ENCODE measurements around the gene BTBD2. TPM values are rescaled to one million over a fixed set of nuclear protein-coding genes. Genes with fewer than 3 reads are reported as not detected.
"Not testable (repeated sequence)": the region's sequence is repeated elsewhere in the genome, so short reads cannot be mapped to it uniquely, and the experiment has no call there.

The BTBD2 gene
- total RNA-seq, 1 experiment from 2014 or later, result 65.3 TPM

DNA sequence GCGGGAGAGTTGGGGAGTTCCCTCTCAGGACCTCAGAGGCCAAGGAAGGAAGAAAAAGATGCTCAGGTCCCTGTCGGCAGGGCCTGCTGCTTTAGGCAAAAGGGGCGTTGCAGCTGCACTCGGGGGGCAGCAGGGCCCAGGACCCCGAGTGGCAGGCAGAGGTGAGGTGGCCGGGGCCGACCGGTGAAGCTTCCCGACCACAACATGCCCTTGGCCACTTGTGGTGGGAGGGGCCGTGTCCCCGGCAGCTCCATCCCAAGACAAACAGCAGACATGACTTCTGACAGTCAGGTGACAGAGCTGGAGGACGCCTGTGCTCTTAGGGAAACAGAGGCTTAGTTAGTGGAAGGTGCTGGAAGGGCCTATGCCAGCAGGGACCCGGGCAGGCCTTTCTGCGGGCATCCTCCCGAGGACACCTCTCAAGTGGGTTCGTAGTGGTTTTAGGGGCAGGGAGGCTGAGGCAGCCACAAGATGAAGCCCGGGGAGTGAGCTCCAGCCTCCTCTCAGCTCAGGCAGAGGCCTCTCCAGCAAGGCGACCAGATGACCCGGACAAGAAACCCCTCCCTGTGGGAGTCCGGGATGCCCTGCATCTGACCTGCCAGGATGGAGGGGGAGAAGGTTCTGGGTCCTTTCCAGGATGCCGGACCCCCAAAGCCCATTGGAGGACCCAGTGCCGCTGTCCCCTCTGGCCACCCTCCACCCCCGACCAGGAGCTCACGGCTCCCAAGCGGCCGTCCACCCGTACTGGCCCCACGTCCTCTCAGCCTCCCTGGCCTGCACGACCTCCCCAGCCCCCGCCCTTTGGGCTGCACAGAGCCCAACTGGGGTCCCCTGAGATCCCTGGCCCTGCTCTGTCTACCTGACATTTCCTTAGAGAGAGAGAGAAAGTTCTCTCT is 24.2 kb downstream of the BTBD2 start:
- TF ChIP-seq CTCF (IDR thresholded peaks at IDR 0.05; ENCODE audit: unreplicated experiment), result no peak
- intact Hi-C loops (cut with micrococcal nuclease; ENCODE audit: unreplicated experiment), result no loop called here
- BruUV-seq (replicated peaks), result no TSS peak
- no peaks in the 10 kb centered on the region for H3K4me1 Mint-ChIP-seq (ENCODE audit: low read depth, unreplicated experiment)
- no peak overlapping the region for H3K27ac Mint-ChIP-seq (ENCODE audit: unreplicated experiment)
- CTCF ChIA-PET, result interaction anchor here (0.5 kb wide), 1 partner anchor 648 kb away, joined by 3 read pairs; no protein-coding TSS in a partner anchor
- no peaks in the 10 kb centered on the region for H3K27me3 Mint-ChIP-seq (ENCODE audit: unreplicated experiment)
- no peak overlapping the region for H3K4me3 Mint-ChIP-seq (ENCODE audit: low read depth, unreplicated experiment)
- peaks cover 43% of the 10 kb centered on the region for H3K36me3 Mint-ChIP-seq (ENCODE audit: insufficient read depth, unreplicated experiment)
- no peak for DNase-seq
- no peaks in the 10 kb centered on the region for H3K9me3 Mint-ChIP-seq (ENCODE audit: low read depth, unreplicated experiment)

DNA sequence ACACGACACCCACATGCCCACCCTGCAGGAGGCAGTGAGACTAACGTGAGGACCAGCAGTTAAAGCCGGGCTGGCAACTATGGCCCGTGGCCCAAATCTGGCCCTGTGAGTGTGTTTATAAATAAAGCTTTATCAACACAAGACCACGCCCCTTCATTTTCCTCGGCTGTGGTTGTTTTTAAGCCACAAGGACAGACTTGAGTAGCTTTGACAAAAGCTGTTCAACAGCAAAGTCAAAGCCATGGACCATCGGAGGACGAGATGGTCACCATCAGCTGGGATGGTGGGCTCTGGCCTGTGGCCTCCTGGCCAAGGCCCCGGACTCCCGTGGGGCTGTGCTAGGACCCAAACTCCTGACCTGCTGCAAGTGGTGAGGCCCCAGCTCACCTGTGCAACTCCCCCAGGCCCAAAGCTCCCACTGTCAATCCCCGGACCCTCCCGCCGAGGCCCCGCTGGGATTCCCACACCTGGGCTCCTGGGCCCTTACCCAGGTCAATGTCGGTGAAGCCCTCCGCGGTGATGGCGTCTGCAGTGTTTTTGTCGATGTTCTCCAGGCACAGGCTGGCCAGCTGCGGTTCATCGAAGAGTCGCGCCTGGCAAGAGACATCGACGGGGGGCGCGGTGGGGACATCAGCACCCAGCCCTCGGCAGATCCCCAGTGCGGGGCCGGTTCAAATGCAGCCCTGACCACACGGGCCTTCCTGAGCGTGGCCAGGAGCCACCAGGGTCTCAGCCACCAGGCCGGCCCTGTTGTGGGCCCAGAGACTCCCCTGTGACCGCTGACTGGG is 25.1 kb downstream of the BTBD2 start:
- no peak overlapping the region for H3K27ac Mint-ChIP-seq (ENCODE audit: unreplicated experiment)

GRCh38 chr19:1989513-1990229 is 25.8 kb downstream of the BTBD2 start:
- Mint-ChIP-seq H3K9me3 (ENCODE audit: low read depth, unreplicated experiment) (no peaks in the 10 kb centered on the region), H3K27ac (ENCODE audit: unreplicated experiment) (no peak overlapping the region), H3K27me3 (ENCODE audit: unreplicated experiment) (no peaks in the 10 kb centered on the region), H3K4me3 (ENCODE audit: low read depth, unreplicated experiment) (no peak overlapping the region), H3K36me3 (ENCODE audit: insufficient read depth, unreplicated experiment) (peaks cover 54% of the 10 kb centered on the region), H3K4me1 (ENCODE audit: low read depth, unreplicated experiment) (no peaks in the 10 kb centered on the region)
- no peak for DNase-seq
- CTCF ChIA-PET, result no interaction called here
- no peak for TF ChIP-seq CTCF (IDR thresholded peaks at IDR 0.05; ENCODE audit: unreplicated experiment)
- intact Hi-C loops (cut with micrococcal nuclease; ENCODE audit: unreplicated experiment), result no loop called here
- BruUV-seq (replicated peaks), result no TSS peak

More for the DNA sequence above, 25.1 kb downstream of the BTBD2 start:
- no peak overlapping the region for H3K4me3 Mint-ChIP-seq (ENCODE audit: low read depth, unreplicated experiment)
- H3K9me3 Mint-ChIP-seq (ENCODE audit: low read depth, unreplicated experiment), result no peaks in the 10 kb centered on the region
- BruUV-seq (replicated peaks), result no TSS peak
- TF ChIP-seq CTCF (IDR thresholded peaks at IDR 0.05; ENCODE audit: unreplicated experiment), result no peak
- no peaks in the 10 kb centered on the region for H3K4me1 Mint-ChIP-seq (ENCODE audit: low read depth, unreplicated experiment)
- no peak for DNase-seq
- H3K36me3 Mint-ChIP-seq (ENCODE audit: insufficient read depth, unreplicated experiment), result peaks cover 47% of the 10 kb centered on the region
- no peaks in the 10 kb centered on the region for H3K27me3 Mint-ChIP-seq (ENCODE audit: unreplicated experiment)
- intact Hi-C loops (cut with micrococcal nuclease; ENCODE audit: unreplicated experiment), result no loop called here
- CTCF ChIA-PET, result no interaction called here

GRCh38 chr19:1988464-1988863 is 27.1 kb downstream of the BTBD2 start:
- peaks cover 64% of the 10 kb centered on the region for H3K36me3 Mint-ChIP-seq (ENCODE audit: insufficient read depth, unreplicated experiment)
- H3K4me3 Mint-ChIP-seq (ENCODE audit: low read depth, unreplicated experiment); H3K4me1 Mint-ChIP-seq (ENCODE audit: low read depth, unreplicated experiment); DNase-seq; H3K27me3 Mint-ChIP-seq (ENCODE audit: unreplicated experiment); H3K9me3 Mint-ChIP-seq (ENCODE audit: low read depth, unreplicated experiment); BruUV-seq (replicated peaks); intact Hi-C loops (cut with micrococcal nuclease; ENCODE audit: unreplicated experiment); H3K27ac Mint-ChIP-seq (ENCODE audit: unreplicated experiment); CTCF ChIA-PET: not testable (repeated sequence)
